H9 (cell line): ENCODE measurements around the gene ABCG1. TPM values are rescaled to one million over a fixed set of nuclear protein-coding genes. Genes with fewer than 3 reads are reported as not detected.

Experiments
- DNase-seq: peaks from one replicate; pipeline ENCODE4 v3.0.0-alpha.2; 2017
- H2AFZ ChIP-seq: one replicate; pipeline ENCODE4 v1.6.1; 2013; ENCODE audit warnings: mild to moderate bottlenecking, low read length, control low read depth, moderate library complexity
- H2AK5ac ChIP-seq: 2 replicates; pipeline ENCODE4 v1.6.1; 2013; ENCODE audit warnings: low read length, control low read depth, mixed read lengths; ENCODE audit not compliant: insufficient read length
- H2BK120ac ChIP-seq: one replicate; pipeline ENCODE4 v1.6.1; 2013; ENCODE audit warnings: low read depth, mild to moderate bottlenecking, low read length, control low read depth, inconsistent platforms; ENCODE audit not compliant: poor library complexity, severe bottlenecking
- H2BK12ac ChIP-seq: 2 replicates; pipeline ENCODE4 v1.6.1; 2013; ENCODE audit warnings: low read length, control low read depth, mixed read lengths, low read depth; ENCODE audit not compliant: insufficient read length
- H2BK15ac ChIP-seq: 2 replicates; pipeline ENCODE4 v1.6.1; 2013; ENCODE audit warnings: low read depth, low read length, control low read depth
- H2BK20ac ChIP-seq: one replicate; pipeline ENCODE4 v1.6.1; 2013; ENCODE audit warnings: low read depth, mild to moderate bottlenecking, low read length, control low read depth, inconsistent platforms; ENCODE audit not compliant: poor library complexity, severe bottlenecking
- H2BK5ac ChIP-seq: 2 replicates; pipeline ENCODE4 v1.6.1; 2013; ENCODE audit warnings: low read length, control low read depth, mixed read lengths; ENCODE audit not compliant: insufficient read length
- H3K14ac ChIP-seq: 2 replicates; pipeline ENCODE4 v1.6.1; 2013; ENCODE audit warnings: low read length, control low read depth; ENCODE audit not compliant: insufficient read depth
- H3K18ac ChIP-seq: 2 replicates; pipeline ENCODE4 v1.6.1; 2013; ENCODE audit warnings: low read depth, mild to moderate bottlenecking, mixed read lengths, low read length, control low read depth; ENCODE audit not compliant: insufficient read length
- H3K23ac ChIP-seq: 2 replicates; pipeline ENCODE4 v1.6.1; 2013; ENCODE audit warnings: low read length, control low read depth, mixed read lengths, low read depth; ENCODE audit not compliant: insufficient read length
- H3K23me2 ChIP-seq: 2 replicates; pipeline ENCODE4 v1.6.1; 2013; ENCODE audit warnings: low read depth, mild to moderate bottlenecking, mixed read lengths, low read length, control low read depth; ENCODE audit not compliant: insufficient read length, poor library complexity, severe bottlenecking
- H3K27ac ChIP-seq: 2 replicates; pipeline ENCODE4 v1.5.1; 2013; ENCODE audit warnings: low read length, control low read depth, mixed read lengths, low read depth; ENCODE audit not compliant: insufficient read length
- H3K27me3 ChIP-seq: 2 replicates; pipeline ENCODE4 v1.6.1; 2013; ENCODE audit warnings: low read length, control low read depth, inconsistent platforms; ENCODE audit not compliant: insufficient read depth
- H3K4ac ChIP-seq: 2 replicates; pipeline ENCODE4 v1.6.1; 2013; ENCODE audit warnings: low read depth, mild to moderate bottlenecking, control low read depth, inconsistent platforms, low read length, moderate library complexity
- H3K4me1 ChIP-seq: 2 replicates; pipeline ENCODE4 v1.6.1; 2013; ENCODE audit warnings: low read length, control low read depth, inconsistent platforms; ENCODE audit not compliant: insufficient read depth
- H3K4me2 ChIP-seq: 2 replicates; pipeline ENCODE4 v1.6.1; 2013; ENCODE audit warnings: low read length, control low read depth, mixed read lengths; ENCODE audit not compliant: insufficient read length, insufficient read depth
- H3K56ac ChIP-seq: 2 replicates; pipeline ENCODE4 v1.6.1; 2013; ENCODE audit warnings: low read depth, mild to moderate bottlenecking, mixed read lengths, low read length, control low read depth; ENCODE audit not compliant: insufficient read length
- H3K79me1 ChIP-seq: 2 replicates; pipeline ENCODE4 v1.6.1; 2013; ENCODE audit warnings: low read depth, mild to moderate bottlenecking, moderate library complexity, low read length, control low read depth, inconsistent platforms; ENCODE audit not compliant: insufficient read depth, poor library complexity, severe bottlenecking
- H3K79me2 ChIP-seq: 2 replicates; pipeline ENCODE4 v1.6.1; 2013; ENCODE audit warnings: low read length, control low read depth, inconsistent platforms; ENCODE audit not compliant: insufficient read depth
- H3K9ac ChIP-seq: 2 replicates; pipeline ENCODE4 v1.6.1; 2013; ENCODE audit warnings: low read length, control low read depth, mixed read lengths; ENCODE audit not compliant: insufficient read length; ENCODE audit errors: extremely low read depth
- H3K9me3 ChIP-seq: one replicate; pipeline ENCODE4 v1.6.1; 2013; ENCODE audit warnings: low read depth, low read length, inconsistent platforms; ENCODE audit not compliant: control insufficient read depth
- H3T11ph ChIP-seq: one replicate; pipeline ENCODE4 v1.6.1; 2013; ENCODE audit warnings: mild to moderate bottlenecking, low read length, control low read depth, inconsistent platforms
- H4K20me1 ChIP-seq: one replicate; pipeline ENCODE4 v1.6.1; 2013; ENCODE audit not compliant: control insufficient read depth, insufficient read length, insufficient read depth
- H4K5ac ChIP-seq: 2 replicates; pipeline ENCODE4 v1.6.1; 2013; ENCODE audit warnings: low read depth, mild to moderate bottlenecking, mixed read lengths, low read length, control low read depth; ENCODE audit not compliant: insufficient read length
- H4K8ac ChIP-seq: replicated peaks from 2 replicates; pipeline ENCODE4 v1.6.1; 2013; ENCODE audit warnings: low read length, control low read depth, mixed read lengths, low read depth; ENCODE audit not compliant: insufficient read length
- H4K91ac ChIP-seq: 2 replicates; pipeline ENCODE4 v1.6.1; 2013; ENCODE audit warnings: low read depth, mild to moderate bottlenecking, moderate library complexity, mixed read lengths, low read length, control low read depth; ENCODE audit not compliant: insufficient read length
- H3K27ac Mint-ChIP-seq, 3 experiments: 2 replicates in 2 of 3; 3 replicates in 1 of 3; pipeline ENCODE4 v1.8.0; 2020 to 2021; ENCODE audit warnings: mixed read lengths in 3 of 3, mild to moderate bottlenecking in 1 of 3, moderate library complexity in 1 of 3
- H3K27me3 Mint-ChIP-seq: 2 replicates; pipeline ENCODE4 v1.8.0; 2021; ENCODE audit warnings: low read depth, mild to moderate bottlenecking, moderate library complexity, mixed read lengths
- H3K36me3 Mint-ChIP-seq, 3 experiments: 2 replicates in 2 of 3; 3 replicates in 1 of 3; pipeline ENCODE4 v1.8.0; 2020 to 2021; ENCODE audit warnings: low read depth in 3 of 3, mixed read lengths in 3 of 3; ENCODE audit not compliant: insufficient read depth in 1 of 3
- H3K4me1 Mint-ChIP-seq, 2 experiments: 2 replicates each; pipeline ENCODE4 v1.8.0; 2020; ENCODE audit warnings: mixed read lengths in 2 of 2
- H3K4me3 Mint-ChIP-seq, 2 experiments: 2 replicates in 1 of 2; 3 replicates in 1 of 2; pipeline ENCODE4 v1.8.0; 2020 to 2021; ENCODE audit warnings: mild to moderate bottlenecking in 2 of 2, mixed read lengths in 2 of 2, moderate library complexity in 1 of 2
- H3K9me3 Mint-ChIP-seq, 2 experiments: 2 replicates in 1 of 2; 3 replicates in 1 of 2; pipeline ENCODE4 v1.8.0; 2020; ENCODE audit warnings: mild to moderate bottlenecking in 2 of 2, mixed read lengths in 2 of 2, moderate library complexity in 1 of 2
- whole genome bisulfite sequencing: extraction: QIAGEN DNeasy Blood & Tissue Kit; methylation state at CpG from one replicate; pipeline ENCODE4 v1.1.7; 2013; ENCODE audit warnings: missing lambda C conversion rate, low lambda C conversion rate, mixed read lengths; ENCODE audit not compliant: insufficient read length; ENCODE audit errors: extremely low coverage; 5-methylcytosine and 5-hydroxymethylcytosine counted together
- total RNA-seq: library from RNA; stranded (reverse); gene quantifications from 2 replicates; pipeline ENCODE4 v1.2.1, GENCODE V29; 2021
- TF ChIP-seq, protein P1 (sequence below): fragments of 200-600 bp; sonication (generic); conservative IDR thresholded peaks from 3 replicates; pipeline ENCODE4 v1.8.0; 2021; ENCODE audit warnings: antibody characterized with exemption, mild to moderate bottlenecking

Gene ABCG1
- total RNA-seq, 1 experiment from 2014 or later, result 0.83 TPM

DNA sequence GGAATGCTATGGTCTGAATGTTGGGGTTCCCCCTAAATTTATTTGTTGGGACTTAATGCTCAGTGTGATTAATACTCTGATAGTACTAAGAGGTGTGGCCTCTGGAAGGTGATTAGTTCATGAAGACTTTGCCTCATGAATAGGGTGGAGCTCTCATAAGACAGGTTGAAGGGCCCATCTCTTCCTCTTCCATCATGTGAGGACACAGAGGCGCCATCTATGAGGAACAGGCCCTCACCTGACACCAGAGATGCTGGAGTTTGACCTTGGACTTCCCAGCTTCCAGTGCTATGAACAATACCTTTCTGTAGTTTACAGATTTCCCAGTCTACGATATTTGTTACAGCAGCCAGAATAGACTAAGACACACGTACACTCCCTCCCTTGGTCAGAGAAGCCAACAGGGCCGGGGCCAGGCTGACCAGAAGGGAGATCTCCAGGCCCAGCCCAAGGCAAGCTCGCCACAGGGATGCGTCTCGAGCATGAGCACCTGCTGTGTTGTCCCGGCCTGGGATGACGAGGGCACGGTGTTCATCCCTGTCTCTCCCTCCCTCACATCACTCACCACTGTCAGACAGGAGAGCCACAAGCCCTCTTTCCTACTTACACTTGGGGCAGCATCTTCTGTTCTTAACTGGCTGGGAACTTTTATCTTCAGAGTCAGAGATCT, 4.7 kb upstream of the ABCG1 start:
- H3K27me3 Mint-ChIP-seq, result peaks cover 73% of the 10 kb centered on the region
- no peak overlapping the region for H3K27ac Mint-ChIP-seq
- no peak overlapping the region for H4K8ac ChIP-seq
- H3K27ac ChIP-seq, result no peak overlapping the region
- no peaks in the 10 kb centered on the region for H3K79me2 ChIP-seq
- H3T11ph ChIP-seq, result no peak overlapping the region
- H3K36me3 Mint-ChIP-seq, result peaks cover 2 to 4% (median 2%) of the 10 kb centered on the region in 3 experiments; a peak in 4 of 7 replicates
- no peak overlapping the region for H3K4me2 ChIP-seq
- no peak overlapping the region for H2BK20ac ChIP-seq
- no peak overlapping the region for H3K14ac ChIP-seq
- no peaks in the 10 kb centered on the region for H4K20me1 ChIP-seq
- H3K9ac ChIP-seq, result no peak overlapping the region
- no peak overlapping the region for H2BK12ac ChIP-seq
- no CpG with 5 or more reads among the region's 10 CpGs for WGBS
- no peak overlapping the region for H3K4me3 Mint-ChIP-seq
- H4K91ac ChIP-seq, result no peak overlapping the region
- TF ChIP-seq, protein P1, sequence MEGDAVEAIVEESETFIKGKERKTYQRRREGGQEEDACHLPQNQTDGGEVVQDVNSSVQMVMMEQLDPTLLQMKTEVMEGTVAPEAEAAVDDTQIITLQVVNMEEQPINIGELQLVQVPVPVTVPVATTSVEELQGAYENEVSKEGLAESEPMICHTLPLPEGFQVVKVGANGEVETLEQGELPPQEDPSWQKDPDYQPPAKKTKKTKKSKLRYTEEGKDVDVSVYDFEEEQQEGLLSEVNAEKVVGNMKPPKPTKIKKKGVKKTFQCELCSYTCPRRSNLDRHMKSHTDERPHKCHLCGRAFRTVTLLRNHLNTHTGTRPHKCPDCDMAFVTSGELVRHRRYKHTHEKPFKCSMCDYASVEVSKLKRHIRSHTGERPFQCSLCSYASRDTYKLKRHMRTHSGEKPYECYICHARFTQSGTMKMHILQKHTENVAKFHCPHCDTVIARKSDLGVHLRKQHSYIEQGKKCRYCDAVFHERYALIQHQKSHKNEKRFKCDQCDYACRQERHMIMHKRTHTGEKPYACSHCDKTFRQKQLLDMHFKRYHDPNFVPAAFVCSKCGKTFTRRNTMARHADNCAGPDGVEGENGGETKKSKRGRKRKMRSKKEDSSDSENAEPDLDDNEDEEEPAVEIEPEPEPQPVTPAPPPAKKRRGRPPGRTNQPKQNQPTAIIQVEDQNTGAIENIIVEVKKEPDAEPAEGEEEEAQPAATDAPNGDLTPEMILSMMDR, result no peak
- no peaks in the 10 kb centered on the region for H3K79me1 ChIP-seq
- no peak overlapping the region for H4K5ac ChIP-seq
- H3K18ac ChIP-seq, result no peak overlapping the region
- no peaks in the 10 kb centered on the region for H3K9me3 ChIP-seq
- H2AFZ ChIP-seq, result no peak overlapping the region
- no peak overlapping the region for H2BK15ac ChIP-seq
- H3K4me1 Mint-ChIP-seq, result peaks cover 4 to 13% of the 10 kb centered on the region in 2 experiments
- H3K23me2 ChIP-seq, result peaks cover 4% of the 10 kb centered on the region
- no peaks in the 10 kb centered on the region for H3K4me1 ChIP-seq
- no peak overlapping the region for H2BK5ac ChIP-seq
- peaks cover 16 to 23% of the 10 kb centered on the region in 2 experiments for H3K9me3 Mint-ChIP-seq
- no peak overlapping the region for H2AK5ac ChIP-seq
- H3K4ac ChIP-seq, result no peak overlapping the region
- H2BK120ac ChIP-seq, result no peak overlapping the region
- DNase-seq, result no peak
- H3K56ac ChIP-seq, result no peak overlapping the region
- H3K23ac ChIP-seq, result no peak overlapping the region
- H3K27me3 ChIP-seq, result no peaks in the 10 kb centered on the region; the same call in 1 of the 2 replicates
